HG03571 (cell line): ENCODE data around the gene STN1.

Experiments used
- ATAC-seq: cut with Tn5 transposase; IDR thresholded peaks from one replicate; pipeline ENCODE4 v1.9.1; 2021; ENCODE audit not compliant: unreplicated experiment

The STN1 gene

DNA sequence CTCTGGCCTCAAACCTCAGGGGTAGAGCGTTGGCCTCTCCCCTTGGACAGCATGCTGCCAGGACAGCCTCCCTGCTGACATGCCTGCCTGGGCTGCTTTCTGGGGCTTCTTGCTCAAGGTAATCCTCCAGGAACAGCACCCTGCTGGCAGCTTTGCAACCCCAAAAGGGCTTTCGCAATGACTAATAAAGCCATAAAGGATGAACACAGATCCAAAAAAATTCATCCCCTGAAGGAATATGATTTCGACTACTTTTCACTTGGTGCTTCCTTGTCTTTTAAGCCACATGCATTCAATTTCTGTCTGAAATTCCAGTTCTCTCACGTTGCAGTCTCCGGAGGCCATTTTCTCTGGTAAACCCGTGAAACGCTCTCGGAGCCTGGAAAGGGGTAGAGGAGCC is 47.5 kb downstream of the STN1 start:
- ATAC-seq, result no peak

DNA sequence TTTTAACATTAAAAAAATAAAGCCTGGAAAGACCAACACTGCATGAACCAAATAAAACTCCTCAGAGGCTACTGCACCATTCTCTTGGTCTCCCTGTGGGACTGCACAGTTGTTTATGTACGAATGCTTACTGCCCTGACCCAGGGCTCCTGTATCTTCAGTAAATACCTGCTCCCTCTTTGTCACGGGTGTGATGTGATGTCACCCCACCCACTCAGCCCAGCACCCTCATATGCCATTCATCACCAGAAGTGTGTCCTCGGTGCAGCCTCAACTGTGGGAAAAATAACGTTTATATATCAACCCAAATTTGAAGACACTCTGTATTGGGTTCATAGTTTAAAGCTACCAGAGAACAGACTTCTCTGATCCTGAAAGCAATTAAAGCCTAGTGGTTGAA is 48.6 kb downstream of the STN1 start:
- ATAC-seq, result no peak

DNA sequence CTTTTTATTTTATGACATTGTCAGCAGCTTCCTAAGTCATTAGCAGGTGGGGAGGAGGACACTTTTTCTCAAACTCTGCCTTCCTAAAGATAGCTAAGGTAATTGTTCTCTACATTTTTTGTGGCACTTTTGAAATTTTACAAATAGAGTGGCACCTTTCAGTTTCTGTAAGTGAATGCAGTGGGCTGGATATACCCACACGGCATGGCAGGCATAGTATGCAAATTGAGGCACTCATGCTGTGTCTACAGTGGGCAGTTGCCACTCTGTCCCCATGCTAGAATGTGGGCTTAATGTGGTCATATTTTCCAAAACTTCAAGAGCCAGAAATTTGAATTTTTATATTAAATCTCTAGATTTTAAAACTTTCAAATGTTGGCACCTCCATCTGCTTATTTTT is 49.8 kb downstream of the STN1 start:
- ATAC-seq, result no peak

DNA sequence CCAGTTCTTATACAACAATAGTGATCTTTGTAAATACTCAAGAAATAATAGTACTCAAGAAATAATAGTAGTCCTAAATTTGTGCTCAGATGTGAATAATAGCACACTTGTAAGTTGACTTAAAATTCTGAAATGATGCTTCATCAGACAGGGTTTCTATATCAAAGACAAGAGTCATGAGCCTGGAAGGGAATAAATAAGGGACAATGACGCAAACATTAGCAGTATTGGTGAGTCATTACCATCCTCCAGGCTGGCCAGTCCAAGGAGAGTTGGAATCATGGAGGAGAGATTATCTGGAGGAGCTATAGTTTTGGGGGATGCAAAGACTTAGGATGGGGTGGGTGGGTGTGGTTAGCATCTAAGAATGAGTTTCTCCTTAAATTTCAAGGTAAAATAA is 56.5 kb downstream of the STN1 start:
- ATAC-seq, result no peak

DNA sequence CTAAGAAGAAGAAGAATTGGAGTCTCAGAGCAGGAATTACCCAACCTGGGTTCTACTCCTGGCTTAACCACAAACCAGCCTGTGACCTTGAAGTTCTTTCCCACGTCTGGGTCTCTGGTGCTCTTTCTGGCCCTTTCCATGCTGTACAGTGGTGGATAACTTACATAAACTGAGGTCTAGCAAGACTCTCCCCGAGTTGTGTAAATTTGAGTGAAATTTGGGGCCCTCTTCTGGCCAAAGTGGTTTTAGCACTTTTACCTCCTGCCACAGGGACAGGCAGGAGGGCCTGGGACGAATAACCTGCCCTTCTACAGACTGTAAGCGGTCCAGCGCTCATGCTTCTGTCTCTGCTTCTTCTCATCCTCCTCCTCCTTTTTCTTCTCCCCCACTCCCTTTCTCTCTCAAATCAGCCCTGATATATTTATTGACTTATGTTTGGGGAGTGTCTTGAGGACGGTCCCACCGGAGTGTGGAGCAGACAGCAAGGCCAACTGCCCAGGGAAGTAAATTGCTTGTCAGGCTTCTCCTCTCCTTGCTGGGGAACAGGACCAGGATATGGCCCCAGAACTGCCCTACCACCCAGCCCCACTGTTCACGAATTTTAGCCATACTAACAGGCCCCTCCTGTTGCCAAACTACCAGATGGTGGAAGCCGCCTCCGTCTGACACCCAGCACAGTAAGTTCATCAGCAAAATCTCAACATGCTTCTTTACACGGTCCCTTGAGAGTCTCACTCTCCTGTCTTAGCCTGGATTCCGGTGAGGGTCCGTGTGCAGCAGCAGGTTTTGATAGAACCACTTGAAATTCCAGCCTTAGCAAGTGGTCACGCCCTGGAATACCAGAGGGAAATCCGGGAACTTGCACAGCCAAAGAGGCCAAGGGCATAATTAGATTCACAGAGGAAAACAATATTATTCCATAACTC is 58.6 kb downstream of the STN1 start:
- ATAC-seq, result no peak

DNA sequence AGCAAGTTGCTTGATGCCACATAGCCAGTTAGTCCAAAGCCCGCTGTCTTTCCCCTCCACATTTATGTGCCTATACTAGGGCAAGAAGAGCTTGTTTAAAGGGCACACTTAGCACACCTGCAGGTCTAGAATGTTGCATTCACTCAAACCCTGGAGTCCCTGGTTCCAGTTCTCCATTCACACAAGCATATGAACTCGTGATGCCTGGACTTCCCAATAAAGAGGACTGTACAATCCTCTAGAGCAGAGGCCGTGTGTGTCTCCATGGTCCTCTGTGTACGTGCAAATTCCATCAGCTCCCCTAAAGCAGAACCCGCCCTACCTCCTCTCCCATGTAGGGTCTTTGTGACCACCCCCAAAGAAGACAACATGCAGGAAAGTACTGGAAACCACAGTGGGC is 59.6 kb downstream of the STN1 start:
- ATAC-seq, result no peak

DNA sequence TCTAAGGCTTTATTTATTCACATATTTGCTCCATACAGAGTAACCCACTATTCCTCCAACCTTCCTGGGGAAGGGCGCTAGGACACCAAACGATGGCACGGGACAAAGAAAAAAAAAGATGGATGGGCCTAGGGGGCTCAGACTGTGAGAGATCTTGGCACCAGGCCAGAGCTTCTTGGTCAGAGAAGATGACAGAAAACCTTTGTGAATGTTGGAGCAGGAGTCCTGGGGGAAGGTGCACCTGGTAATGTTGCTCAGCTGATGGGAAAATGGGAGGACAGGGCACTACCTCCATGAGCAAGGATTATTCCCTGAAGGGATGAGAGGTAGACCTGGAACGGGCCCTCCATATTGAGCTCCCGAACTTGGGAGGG is 61.2 kb downstream of the STN1 start:
- no peak for ATAC-seq

DNA sequence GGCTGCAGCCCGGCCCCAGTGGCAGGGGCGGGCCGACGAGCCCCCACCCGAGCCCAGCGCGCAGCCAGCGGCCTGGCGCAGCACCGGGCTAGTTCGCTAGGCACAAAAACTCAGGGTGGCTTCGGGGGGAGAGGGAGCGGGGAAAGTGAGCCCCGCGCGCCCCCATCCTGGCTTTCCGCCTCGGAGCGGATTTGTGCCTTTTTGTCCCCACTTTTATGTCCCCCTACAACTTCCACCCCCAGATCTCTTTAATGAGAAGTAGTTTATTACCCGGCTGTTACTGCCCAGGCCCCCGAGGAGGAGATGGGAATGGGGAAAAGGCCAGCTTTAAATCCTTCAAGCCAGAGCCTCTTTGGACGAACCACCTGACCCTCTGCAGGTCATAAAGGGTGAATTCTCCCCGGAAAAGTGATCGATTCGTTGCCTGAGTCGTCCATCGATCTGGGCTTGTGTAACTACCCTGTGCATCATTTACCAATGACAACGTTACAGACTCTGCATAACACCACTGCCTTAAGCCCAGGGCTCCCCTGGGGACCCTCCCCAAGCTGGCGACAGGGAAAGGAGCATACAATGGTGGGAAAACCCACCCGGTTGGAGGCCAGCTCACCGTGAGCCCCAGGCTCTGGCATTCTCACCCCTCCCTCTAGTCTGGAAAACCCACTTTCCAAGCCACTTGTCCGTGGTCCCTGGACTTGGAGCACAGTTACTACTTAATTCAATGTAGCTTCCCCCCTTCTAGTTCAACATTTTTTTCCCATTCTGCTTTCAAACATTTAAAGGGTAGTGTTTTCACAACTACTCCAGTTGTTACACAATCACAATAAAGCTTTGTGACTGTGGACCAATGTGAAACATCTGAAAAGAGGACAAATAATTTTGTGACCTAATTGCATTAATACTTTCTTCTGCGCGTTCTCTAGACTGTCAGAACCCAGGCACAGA is 61.9 kb downstream of the STN1 start:
- ATAC-seq, result no peak

DNA sequence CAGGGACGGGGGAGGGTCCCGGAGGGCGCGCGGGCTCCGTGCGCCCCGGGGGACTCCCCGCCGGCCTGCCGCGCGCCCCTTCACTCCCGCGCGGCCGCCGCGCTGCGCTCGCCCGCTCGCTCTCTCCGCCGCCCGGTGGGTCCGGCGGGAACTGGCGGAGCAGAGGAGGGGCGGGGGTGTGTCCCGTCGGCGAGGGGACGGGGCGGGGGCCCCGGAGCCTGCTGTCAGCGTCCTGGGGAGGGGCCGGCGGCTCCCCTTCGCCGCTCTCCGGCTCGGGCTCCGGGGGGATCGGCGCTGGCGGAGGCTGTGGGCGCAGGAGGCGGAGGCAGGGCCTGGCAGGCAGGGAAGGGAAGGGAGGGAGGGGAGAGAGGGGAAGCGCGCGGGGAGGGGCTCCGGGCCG is 62.6 kb downstream of the STN1 start, which contains the start of gene SH3PXD2A:
Gene SH3PXD2A (minus strand): TSS at position 153 of the 400 bp plus-strand sequence. CDS start 310 bp downstream, outside the sequence.
- no peak for ATAC-seq

DNA sequence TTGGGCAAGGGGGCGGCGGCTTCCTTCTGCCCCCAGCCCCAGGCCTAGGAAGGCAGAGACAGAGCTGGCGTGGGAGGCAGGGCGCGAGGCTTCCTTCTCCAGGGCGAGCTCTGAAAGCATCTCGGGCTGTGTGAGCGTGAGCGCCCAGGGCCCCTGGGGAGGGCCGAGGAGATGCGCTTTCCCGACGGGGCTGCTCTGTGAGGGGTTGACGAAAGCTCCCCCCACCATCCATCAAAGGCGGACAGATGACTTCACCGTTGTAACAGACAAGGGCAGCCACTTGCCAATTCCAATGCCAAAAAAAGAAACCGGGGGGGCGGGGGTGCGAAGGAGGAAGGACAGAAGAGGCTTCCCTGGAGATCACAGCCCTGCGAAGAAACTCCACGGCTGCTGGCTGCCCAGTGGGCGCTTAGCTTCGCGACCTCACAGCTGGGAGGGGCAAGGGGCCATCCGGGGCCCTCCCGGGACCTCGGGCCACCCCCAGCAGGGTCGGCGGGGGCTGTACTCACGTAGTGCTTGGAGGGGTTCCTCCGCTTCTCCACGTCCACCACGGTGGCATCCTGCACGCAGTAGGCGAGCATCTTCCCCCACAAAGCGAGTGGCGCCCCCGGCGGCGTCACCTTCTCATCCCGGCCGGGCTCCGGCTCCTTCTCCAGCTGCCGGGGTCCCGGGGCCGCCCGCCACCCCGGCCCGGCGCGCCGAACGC is 63.1 kb downstream of the STN1 start:
- no peak for ATAC-seq

DNA sequence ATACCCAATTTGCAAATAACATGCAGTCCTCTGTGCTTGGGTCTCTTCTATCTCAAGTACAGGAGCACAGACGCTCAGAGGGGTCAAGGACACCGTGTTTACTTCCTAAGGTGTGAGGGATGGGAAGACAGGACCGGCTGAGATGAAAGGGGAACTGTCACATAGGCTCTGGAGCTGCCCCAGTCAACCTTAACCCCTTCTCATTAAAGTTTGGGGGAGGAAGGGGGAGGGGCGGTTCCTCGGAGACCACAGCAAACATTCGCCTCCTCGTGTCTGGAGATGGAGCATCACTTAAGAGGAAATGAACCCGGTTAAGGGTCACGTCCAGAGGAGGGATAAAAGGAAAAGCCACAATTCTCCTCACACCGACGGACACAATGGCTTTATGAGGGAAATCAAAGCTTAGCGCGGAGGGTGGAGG is 63.7 kb downstream of the STN1 start:
- no peak for ATAC-seq

DNA sequence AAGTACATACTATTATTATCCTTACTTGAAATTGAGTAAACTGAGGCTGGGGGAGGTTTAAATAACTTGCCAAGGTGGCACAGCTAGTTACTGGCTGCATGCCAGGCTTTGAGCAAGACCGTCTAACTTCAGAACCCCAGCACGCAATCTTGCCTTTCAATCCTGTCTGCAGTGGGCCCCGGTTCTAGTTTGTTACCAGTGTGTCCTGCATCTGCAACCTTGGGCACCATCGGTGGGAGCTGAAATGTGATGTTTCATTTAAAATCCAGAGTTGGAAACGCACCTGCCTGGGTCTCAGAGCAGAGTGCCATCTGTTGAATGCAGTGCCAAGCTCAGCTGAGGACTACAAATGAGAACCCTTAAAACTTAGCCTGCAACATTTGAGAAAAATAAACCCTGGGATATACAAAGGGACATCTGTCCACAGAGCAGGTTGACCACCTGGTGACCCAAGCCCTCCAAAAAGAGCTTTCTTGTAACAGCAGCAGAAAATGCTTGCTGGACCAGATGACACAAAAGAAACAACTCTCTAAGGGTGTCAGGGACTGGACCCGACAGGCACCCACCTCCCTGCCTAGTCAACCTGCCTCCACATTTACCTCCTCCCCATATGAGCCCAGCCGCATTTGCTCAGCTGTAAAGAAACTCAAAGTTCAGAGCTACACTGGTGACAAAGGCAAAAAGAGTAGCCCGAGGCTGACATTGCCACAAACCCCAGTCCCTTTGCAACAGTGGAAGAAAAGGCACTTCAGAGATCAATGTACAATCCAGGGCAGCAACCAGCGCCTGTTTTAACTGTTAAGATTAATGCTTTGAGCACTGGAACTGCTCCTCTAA is 64.3 kb downstream of the STN1 start:
- no peak for ATAC-seq

DNA sequence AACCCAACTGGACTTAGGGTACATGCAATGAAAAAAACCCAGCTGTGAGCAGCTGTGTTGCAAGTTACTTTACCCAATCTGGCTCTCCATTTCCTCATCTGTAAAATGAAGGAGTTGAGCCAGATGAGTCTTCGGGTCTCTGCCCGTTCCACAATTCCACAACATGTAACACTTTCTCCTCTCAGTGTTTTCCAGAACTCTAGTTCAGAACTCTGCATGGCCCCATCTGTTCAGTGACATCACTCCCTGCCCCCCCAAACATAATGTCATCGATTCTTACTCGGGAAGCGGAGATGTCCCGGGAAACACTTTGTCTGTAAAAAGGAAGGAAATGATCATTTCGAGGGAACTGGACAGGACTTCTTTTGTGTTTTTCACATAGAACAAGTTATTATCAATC is 65.1 kb downstream of the STN1 start:
- ATAC-seq, result no peak

DNA sequence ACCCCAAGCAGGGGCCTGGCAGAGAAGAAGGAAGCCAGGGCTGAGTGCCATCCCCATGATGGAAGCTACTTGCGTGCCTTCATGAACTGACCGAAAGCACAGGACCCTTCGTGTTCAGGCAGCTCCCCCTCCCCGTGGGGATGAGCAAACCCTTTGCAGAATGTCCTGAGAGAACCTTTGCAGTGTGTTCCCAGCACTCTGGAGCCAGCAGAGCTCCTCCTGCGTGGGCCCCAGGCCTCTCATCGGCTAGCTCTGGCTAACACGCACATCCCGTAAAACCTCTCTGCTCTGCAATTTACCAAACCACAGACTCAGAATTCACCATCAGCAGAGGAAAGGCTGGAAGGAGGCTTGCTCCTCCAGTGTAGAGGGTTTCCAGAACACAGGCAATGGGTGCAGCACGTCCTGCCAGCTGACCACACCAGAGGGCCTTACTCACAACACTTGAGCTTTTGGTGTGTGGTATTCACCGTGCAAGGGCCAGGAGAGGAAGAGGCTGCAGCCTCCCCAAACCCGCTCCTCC is 65.7 kb downstream of the STN1 start:
- ATAC-seq, result no peak

DNA sequence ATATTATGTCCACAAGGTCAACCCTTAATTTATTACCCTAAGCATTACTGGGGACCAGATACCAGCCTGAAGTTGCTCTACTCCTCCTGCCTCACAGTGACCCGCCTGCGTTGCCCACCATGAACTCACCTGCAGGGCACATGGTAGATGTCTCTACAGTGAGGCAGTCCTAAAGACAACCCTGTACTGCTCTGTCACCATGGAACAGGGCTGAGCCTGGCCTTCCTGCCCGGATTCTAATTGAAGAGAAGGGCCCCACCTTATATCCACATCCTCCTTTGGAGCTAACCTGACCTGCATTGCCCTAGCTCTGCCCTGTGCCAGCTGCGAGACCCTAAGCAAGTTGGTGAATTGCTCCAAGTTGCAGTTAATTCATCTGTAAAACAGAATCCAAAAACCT is 66.7 kb downstream of the STN1 start:
- no peak for ATAC-seq

DNA sequence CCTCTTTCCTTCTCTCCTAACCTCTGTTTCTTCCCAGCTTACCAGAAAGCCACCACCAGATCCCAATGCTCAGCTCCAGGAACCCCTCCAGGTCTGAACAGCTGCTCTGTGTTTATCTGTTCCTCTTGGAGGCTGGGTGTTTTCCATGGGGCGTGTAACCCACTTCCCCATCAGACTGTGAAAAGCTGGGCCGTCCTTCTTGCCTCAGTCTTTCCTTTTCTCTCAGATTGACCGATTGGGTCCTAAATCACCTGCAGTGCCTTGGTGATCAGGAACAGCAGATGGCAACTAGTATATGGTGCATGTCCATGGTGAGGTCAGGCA is 67.5 kb downstream of the STN1 start:
- no peak for ATAC-seq

DNA sequence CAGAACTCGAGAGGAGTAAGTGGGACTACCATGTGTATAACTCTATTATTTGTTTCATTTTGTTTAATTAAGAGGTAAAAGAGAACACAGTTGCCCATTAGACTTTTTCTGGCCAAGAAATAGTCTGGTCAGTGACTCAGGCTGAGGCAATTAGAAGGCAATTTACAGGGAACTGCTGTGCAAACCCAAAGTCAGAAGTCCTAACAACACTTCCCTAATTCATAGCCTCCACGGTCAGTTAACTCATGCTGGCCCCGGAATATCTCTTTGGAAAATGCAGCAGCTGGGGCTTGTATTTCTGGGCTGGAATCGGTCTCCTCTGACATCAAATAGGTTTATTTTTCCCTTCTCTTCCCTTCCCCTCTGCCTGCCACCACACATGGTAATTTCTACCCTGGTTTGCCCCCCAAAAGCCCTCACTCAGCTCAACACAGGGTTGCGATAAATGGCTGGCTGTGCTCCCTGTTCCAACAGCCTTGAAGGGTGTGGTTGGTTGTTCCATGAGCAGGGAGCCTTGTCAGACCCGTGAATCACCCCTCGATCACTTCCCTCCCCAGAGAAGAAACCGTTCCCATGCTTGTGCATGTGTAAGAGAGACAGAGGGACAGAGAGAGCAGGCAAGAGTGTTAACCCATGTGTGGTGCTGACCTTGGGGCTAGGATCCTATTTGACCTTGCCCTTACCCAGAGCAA is 68.0 kb downstream of the STN1 start:
- ATAC-seq, result no peak

DNA sequence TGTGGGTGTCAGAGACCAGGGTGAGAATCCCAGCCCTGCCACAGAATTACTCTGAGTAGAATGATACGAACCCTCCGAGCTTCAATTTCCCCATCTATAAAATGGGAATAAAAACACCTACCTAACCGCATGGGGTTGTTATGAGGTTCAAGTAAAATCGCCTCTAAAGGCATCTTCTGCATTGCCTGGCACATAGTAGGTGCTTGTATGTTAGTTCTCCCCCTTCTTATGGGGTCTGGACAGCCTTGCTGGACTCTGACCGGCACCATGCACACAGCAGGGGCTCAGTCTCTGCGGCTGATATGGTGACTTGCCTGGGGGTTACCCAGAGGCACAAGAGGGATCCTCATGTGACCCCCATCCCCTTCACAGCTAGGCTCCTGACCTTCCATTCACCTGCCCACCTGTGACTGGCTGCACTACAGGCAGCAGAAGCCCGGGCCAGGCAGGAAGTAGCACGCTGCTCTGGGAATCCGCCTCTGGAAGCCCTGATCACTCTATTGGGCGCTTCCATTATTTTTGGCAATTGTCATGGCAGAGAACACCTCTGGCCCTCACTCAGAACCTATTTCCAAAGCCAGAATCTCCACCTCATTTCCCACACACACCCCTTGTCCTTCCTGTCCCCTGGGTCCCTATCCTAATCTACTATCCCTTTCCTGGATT is 68.6 kb downstream of the STN1 start:
- no peak for ATAC-seq

DNA sequence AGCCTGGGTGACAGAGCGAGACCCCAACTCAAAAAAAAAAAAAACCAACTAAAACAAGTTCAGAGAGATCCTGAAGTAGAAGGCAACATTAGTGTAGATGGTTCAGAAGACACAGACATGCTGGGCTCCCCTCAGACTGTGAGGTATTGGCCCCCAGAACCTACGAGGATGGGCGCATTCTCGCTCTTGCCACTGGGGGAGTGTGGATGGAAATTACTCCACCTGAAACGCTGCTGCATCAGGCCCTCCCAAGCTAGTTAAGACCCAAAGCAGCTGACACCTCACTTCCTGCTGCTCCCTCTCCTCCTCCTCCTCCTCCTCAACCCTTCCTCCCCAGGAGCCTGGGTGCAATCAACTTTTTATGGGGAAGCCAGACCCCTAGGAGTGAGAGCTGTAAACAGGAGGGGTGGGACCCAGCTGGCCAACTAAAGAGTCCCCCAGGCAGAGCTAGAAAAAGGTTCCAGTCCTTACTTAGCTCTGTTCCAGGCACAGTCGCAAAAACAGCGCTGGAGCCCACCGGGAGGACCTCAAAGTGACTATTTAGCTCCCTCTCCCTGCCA is 70.0 kb downstream of the STN1 start:
- no peak for ATAC-seq
